GM19463 (cell line): ENCODE measurements around the gene SYNDIG1.

ENCODE experiments used
- ATAC-seq: cut with Tn5 transposase; IDR thresholded peaks from one replicate; pipeline ENCODE4 v1.9.1; 2021; ENCODE audit warnings: mild to moderate bottlenecking, moderate library complexity; ENCODE audit not compliant: unreplicated experiment

The SYNDIG1 gene

DNA sequence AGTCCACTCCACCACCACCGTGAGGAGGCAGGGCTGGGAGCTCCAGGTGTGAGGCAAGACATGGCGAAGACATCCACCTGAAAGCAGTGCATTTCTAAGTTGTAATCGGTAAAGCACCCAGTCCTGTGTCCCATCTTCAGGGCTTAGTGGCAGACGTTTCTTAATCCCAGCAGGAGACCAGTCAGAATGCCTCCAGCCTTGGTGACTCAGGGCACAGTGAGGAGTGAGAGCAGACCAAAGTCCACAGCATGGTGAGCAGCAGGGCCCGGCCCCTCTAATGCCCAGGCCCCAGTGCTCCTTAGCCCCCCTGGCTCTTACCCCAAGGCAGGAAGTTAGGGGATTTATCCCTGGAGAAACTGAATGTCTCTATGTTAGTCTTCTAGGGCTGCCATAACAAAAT is 183.9 kb downstream of the SYNDIG1 start:
- ATAC-seq, result no peak

DNA sequence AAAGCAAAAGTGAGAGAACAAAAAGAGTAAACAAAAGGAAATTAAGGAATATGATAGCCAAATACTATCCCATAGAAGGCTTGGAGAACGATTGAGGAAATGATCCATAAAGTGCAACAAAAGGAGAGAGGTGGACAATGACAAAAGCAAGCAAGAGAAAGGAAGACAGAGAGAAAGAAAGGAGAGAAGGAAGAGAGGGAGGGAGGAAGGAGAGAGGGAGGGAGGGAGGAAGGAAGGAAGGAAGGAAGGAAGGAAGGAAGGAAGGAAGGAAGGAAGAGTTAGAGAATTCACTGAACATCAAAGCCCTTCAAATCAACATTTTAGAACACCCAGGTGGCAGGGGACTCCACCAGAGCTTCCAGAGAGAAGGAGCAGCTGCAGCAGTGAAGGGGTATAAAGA is 185.0 kb downstream of the SYNDIG1 start:
- ATAC-seq, result no peak

DNA sequence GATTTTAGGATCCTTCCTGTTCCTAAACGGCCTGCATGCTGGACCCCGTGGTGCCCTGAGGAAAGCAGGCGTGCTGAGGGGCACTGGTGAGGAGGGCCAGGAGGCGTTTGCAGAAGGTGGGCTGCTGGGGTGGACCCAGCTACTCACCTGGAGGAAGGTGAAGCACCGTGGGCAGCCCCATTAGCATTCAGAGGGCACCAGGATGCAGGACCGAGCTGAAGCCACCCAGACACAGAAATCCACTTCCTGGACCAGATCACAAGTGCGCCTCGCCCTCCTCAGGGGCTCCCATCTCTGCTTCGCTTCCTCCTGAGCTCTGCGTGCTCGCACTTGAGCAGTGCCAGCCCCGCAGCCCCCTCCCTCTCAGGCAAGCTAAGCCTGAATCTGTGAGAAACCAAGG is 187.0 kb downstream of the SYNDIG1 start:
- ATAC-seq, result no peak

DNA sequence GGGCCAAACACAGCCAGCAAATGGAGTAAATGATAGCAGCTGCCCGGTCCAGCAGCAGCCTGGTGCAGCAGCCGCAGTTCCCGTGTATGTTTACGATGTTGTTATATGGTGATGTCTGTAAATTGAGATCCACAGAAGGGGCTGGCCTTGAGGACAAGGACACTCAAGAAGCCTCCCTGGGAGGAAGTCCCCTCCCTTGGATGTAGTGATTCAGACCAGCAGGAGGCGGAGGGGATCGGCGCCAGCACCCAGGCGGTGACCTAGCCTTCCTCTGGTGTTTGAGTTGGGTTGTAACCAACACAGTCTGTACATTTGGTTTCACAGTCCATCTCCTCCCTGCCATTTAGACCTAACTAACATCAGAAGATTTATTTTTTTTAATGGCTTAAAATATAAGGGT is 187.8 kb downstream of the SYNDIG1 start:
- no peak for ATAC-seq

DNA sequence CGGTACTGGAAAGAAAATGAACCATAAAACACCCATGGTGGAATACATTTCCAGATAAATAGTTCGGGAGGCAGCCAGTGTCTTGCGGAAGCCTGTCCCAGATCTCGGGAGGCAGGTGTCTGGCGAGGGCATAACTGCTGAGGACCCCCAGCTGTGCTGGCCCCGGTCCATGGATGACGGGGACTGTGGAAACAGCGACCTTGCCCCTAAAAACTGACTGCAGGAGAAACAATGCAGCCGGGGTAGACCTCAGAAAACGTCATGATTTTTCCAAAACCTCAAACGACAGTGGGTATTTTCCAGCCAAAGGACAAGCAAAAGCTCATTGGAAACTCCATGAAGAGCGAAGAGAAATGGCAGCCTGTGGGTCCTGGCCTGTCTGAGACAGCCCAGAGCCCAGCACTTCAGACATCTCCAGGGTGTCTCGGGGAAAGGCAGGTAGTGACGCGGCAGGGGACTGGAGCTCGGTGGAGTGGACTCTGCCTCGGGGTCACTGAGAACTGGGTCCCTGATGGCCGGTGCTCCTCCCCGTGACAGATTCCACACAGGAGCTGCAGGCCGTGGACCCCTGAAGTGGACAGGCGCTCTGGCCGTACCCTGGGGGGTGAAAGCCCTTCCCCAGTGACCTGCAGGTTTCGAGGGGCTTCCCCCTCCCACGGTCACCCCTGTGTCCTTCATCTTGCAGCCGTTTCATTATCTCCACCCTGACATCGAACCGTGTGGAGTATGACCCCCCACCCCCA is 188.6 kb downstream of the SYNDIG1 start:
- ATAC-seq, result no peak

DNA sequence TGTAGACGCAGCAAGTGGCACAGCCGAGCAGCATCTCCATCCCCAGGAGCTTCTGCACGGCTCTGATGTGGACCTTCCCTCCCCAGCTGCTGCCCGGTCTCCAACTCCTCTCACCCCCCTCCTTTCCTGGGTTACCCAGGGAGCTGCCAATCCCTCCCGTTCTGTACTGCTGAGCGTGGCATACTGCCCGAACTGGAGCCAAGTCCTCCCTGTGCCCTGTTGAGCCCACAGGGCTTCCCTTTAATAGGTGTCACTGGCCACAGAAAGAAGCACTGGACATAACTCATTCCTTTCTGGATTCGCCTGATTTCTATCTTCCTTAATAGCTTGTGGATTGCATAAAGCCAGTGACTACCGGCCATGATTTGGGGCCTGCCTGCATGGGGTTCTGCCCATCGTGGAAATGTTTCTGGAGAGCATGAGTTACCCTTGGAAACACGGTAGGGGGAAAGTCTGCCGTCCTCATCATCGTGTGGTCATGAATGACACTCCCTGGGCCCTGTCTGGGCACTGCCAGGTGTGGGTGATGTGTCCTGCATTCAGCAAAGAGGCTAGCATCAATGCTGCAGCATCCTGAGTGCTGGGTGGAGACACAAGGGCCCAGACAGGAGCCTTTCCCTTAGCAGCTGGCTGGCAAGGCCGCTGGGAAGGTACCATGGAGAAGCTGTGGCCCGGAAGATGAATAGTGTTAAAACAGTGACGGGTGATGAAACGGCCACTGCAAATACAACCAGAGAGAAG is 189.7 kb downstream of the SYNDIG1 start:
- ATAC-seq, result no peak

DNA sequence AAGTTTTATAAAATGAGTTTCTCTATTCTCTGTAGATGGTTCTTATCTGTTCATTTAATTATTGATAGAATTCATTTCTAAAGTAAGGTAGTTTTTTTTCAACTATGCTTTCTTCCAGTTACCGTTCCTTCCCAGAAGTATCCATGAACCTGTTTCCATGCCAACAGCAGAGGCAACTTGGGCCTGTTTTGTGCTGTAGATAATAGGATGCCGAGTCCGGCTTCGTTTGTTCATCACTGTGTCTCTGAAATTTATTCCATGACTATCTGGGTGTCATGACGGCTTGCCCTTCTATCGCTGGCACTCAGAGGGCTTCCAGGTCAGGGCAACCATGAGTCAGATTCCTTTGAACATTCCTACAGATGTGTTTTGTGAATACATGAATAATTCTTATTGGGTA is 190.4 kb downstream of the SYNDIG1 start:
- ATAC-seq, result no peak

DNA sequence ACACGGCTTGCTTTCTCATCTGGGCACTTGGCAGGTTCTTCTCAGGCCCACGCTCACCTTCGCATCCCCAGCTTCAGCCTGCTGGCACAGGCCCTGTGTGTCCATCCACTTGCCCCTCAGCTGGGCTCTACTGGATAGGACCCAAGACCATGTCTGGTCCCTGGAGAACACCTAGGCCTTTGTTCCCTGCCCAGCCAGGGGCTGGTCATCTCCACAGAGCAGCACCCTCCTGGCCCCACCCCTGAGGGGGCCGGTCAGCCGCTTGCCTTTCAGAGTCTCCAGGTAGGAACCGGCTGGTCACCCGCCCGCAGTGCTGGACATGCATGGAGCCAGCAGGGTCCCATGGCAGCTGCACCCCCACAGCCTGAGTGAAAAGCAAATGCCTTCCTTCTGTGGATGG is 191.2 kb downstream of the SYNDIG1 start:
- no peak for ATAC-seq

DNA sequence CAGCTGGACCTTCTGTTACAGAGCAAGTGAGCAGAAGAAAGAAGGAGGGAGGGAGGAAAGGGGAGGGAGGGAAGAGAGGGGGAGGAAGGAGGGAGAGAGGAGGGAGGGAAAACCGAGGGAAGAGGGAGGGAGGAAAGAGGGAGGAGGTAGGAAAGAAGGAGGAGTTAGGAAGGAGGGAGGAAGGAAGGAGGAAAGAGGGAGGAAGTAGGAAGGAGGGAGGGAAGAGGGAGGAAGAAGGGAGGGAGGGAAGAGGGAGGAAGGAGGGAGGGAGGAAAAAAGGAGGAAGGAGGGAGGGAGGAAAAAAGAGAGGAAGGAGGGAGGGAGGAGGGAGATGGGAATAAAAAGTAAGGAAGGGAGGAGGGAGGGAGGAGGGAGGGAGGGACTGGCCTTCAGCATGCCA is 191.8 kb downstream of the SYNDIG1 start:
- ATAC-seq, result no peak

DNA sequence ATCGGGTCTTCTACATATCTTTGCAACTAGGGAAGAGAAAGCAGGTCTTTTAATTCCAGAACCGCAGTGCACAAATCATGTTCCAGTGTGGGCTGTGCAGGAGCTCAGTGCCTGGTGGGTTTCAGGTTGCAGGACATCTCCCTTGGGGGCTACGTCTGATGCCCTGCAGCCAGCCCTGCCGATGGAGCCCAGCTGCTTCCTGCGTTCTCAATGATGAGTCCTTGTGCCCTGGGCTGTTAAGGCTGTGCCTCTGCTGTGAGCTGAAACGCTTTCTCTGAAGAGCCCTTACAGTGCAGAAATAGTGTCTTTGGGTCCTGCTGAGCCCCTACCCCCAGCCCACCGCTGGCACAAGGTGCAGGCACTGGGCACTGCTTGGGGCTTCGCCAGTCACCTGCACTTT is 192.9 kb downstream of the SYNDIG1 start:
- ATAC-seq, result no peak

DNA sequence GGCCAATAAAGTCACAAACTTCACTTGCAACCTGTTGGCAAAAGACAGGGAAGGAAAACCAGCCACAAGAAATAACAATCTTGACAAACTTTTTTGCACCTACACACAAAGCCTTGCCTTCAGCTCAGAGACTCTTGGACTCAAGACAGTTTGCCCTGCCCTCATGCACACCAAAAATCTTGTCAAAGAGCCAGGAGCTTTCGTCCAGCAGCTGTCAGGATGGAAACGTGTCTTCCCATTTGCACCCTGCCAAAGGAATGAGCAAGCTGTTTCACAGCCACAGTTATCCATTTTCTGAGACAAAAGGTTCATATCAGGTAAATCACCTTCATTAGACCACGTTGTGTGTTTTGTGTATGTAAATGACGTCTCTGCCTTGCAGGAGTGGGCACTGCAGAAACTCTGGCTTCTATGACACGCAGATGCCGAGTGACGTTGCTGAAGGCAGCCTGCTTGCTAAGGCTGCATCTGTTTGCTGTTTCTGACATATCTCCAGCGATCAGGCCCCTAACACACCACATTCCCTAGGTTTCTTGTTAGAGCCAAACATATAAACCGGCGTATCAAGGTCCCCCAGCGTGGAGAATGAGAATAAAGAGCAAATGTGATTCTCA is 193.4 kb downstream of the SYNDIG1 start:
- ATAC-seq, result no peak

DNA sequence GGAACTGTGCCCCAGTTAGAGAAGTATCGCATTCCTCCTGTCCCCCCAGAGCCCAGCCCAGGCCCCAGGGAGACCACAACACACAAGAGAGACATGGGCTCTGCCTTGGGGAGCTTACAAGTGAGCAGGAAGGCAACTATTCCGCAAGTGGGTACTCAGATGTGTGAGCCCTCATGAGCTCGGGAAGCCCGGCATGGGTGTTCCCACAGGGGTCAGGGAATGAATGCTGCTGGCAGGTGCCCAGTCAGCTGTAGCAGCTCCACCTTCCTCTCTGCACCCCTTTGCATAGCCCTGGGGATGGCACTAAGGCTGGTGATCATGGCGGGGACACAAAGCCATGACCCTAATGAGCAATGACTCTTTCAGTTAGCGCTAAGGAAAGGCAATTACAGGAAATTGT is 194.1 kb downstream of the SYNDIG1 start:
- no peak for ATAC-seq

DNA sequence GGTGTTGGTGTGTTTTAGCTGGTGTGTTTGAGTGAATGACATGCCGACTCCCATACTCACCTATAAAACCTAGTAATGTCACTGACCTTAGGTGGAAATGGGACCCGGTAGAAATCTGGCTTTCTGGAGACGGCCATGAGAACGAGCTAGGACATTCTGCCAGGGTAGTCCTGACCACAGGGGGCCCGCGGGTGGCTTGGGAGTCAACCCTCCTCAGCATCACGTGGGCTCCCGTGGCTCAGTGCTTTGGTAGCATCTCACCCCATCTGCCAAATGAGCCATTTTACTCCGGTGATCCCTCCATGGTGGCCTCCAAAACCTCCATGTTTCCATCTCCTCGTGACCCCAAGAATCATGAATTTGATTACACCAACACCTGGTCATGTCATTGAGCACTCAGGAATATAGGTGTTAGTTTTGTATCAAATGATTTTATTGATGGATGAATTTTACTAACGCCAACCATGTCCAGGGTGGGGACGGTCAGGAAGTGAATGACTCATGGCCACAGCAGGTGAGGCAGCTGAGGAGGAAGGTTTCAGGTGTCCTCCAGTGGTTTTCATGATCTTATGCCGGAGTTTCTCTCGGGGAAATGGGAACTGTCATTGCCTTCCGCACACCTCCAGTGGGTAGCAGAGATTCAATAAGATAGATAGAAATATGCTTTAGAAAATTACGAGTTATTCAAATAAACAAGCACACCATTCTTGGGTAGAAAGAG is 195.0 kb downstream of the SYNDIG1 start:
- ATAC-seq, result no peak

DNA sequence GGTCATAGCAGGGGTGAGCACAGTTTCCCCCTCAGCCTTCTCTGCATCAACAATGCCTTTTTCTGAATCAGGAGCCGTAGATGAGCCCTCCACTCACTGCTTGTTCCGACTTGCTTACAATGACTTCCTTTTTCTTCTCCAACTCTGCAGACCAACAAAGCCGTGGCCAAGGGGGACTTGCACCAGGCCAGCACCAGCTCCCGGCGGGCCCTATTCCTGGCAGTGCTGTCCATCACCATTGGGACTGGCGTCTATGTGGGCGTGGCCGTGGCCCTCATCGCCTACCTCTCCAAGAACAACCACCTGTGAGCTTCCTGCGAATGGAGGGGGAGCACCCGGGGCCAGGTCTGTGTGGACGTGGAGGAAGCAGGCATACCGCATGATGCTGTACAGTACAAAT is 195.8 kb downstream of the SYNDIG1 start:
- ATAC-seq, result no peak

DNA sequence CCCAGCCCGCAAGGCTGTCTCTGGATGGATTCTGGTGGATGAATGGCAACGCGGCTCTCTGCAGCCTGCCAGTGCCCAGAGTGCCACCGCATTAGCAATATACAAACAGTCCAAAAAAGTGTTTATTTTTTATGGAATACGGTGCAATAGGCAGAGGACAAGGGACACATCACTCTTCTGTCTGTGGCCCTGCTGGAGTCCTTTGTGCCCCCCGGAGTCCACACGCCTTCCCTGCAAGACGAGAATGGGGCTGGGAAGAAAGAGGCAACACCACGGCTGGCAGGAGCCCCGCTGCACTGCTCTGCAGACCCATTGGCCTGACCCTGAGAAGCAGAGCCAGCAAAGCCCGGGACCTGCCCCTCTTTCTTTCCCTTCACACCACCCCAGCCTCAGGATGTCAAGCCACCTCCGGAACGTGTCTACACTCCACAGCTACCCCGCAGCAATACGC is 196.3 kb downstream of the SYNDIG1 start:
- ATAC-seq, result no peak

DNA sequence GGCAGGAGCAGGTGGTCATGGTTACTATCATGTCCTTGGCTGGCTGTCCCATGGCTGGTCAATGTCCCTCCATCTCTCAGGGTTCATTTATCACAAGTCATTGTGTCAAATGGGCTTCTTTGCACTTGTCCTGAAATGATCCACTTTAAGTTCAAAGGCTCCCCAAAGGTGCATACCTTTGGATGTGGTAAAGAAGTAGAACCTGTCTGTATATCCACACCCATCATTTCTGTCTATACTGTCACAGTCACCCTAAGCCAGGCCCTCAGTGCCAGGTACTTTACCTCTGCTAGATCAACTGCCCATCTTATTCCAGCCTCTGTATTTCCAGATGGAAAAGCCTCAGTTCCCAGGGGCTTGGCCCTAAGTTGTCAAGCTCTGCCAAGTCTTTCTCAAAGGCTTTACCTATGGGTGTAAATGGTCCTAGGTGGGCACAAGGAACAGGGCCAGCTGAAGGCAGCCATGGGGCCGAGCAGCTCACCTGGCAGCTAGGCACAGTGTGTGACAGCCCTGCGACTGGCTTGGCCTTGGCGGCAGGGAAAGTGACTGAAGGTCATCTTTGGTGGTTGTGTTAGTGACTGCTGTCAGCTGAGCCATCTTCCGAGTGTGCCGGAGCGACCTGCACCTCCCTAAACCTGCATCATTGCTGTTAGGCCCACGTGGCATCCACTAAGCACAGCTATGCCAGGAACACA is 198.4 kb downstream of the SYNDIG1 start:
- ATAC-seq, result no peak

DNA sequence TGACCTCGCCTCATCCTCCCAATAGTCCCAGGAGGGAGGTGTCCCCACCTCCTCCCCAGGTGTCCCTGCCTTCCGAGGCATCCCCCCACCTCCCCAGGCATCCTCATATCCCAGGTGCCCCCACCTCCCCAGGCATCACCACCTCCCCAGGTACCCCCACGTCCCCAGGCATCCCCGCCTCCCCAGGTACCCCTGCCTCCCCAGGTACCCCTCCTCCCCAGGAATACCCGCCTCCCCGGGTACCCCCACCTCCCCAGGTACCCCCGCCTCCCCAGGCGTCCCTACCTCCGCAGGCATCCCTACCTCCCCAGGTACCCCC is 198.9 kb downstream of the SYNDIG1 start:
- no peak for ATAC-seq

DNA sequence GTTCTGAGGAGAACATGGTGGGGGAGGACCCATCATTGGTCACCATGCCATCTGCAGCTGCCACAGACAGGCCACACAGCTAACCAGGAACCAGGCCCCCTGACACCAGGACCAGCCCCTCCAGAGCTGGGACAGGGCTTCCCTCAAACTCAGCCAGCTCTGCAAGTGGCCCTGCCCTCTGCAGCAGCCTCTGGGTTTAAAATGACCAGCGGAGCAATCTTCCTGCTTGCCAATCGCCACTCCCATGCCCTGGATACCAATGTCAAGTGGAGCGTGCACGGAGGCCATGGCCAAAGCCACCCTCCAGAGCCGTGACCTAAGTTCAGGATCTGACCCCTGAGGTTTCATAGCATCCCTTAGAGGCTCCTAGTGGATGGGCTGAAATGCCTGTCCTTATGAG is 199.4 kb downstream of the SYNDIG1 start:
- no peak for ATAC-seq

DNA sequence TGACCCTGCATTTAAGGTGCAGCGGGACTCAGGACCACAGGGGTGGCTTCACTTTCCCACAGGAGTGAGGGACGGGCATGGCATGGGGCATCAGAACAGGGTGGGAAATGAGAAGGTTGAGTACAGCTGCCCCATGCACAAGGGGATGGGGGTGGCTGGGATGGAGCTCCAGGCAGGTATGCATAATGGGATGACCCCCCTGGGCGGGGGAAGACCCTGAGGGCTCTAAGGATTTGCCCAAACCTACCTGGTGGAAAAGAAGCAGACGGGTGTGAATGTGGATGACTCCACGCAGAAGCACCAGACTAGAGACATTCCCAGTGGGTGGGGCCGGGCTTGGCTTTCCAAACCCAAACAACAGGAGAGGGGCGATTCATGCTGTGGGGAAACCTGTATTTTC is 200.3 kb downstream of the SYNDIG1 start:
- ATAC-seq, result no peak

DNA sequence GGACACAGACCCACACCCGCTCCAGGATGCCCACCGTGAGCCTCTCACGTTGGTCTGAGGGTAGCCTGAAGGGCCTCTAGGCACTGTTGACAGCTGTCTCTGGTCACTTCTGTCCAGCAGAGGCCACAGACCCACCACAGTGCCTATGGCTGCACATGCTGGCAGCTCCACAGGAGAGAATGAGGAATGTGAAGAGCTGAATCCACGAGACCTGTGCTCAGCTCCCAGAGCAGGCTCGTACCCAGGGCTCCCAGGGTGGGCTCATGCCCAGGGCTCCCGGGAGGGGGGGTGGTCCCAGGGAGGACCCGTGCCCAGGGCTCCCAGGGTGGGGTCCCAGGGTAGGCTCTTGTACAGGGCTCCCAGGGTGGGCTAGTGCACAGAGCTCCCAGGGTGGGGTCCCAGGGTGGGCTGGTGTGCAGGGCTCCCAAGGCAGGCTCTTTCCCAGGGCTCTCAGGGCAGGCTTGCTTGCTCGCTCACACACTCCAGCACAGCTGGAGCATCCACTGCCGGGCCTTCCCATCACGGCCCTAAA is 201.0 kb downstream of the SYNDIG1 start:
- no peak for ATAC-seq

DNA sequence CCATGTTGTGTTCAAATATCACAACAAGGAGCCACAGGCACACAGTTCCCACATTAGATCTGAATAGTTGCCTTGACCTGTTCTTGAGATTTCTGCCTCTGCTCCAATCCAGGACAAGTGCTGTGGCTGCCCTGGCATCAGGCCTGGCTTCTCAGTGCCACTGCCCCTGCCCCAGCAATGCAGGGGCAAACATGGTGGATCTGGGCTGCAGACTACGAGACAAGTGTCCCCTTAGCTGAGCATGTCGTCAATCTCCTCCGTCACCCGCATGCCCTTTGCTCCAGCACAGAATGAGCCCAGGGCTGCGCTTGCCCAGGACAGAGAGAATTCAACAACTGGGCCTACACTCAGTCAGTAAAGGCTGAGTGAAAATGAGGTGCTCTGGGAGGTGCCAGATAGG is 201.6 kb downstream of the SYNDIG1 start:
- ATAC-seq, result no peak
